GM18868 (cell line): ENCODE measurements around the gene ZNF460.

Source experiments
- ATAC-seq: cut with Tn5 transposase; IDR thresholded peaks from one replicate; pipeline ENCODE4 v1.9.1; 2021; ENCODE audit warnings: mild to moderate bottlenecking, moderate library complexity; ENCODE audit not compliant: unreplicated experiment

ZNF460 gene

GRCh38 chr19:57338877-57339276 is 58.6 kb downstream of the ZNF460 start:
- ATAC-seq: no peak

GRCh38 chr19:57342582-57342981 is 62.3 kb downstream of the ZNF460 start:
- no peak for ATAC-seq
